ENCODE results near the gene CENPC.

DNA sequence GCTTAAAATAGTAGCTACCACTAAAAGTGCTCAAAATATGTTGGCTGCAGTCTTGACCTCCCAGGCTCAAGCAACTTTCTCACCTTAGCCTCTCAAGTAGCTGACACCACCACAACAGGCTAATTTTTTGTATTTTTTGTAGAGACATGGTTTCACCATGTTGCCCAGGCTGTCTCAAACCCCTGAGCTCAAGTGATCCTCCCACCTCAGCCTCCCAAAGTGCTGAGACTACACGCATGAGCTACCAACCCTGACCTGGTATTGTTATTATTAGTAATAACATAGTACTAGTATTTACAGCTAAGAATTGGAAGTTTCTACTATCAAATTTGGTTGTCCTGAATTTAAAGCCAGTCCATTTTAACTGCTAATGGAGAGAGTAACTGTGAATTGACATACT, 31.2 kb upstream of the CENPC start:
- no peak for TF ChIP-seq CTCF (IDR thresholded peaks at IDR 0.05)
- TF ChIP-seq EZH2 (IDR thresholded peaks at IDR 0.05; ENCODE audit: borderline replicate concordance, insufficient read depth, low read depth, low read length, poor library complexity, severe bottlenecking) = no peak

All from B cell (primary cell).